Hepatocyte (in vitro differentiated cells): ENCODE measurements around the gene STIM1.

Source experiments
- CTCF ChIP-seq: fragments of 200-600 bp; sonication (generic); IDR thresholded peaks from 2 replicates; pipeline ENCODE4 v1.5.1; 2016; ENCODE audit warnings: antibody characterized with exemption, mild to moderate bottlenecking; ENCODE audit not compliant: poor library complexity
- EZH2 ChIP-seq: fragments of 200-600 bp; sonication (generic); IDR thresholded peaks from 2 replicates; pipeline ENCODE4 v1.6.1; 2016; ENCODE audit warnings: antibody characterized with exemption, mild to moderate bottlenecking, borderline replicate concordance
- EZH2phosphoT487 ChIP-seq: fragments of 200-600 bp; sonication (generic); IDR thresholded peaks from one replicate; pipeline ENCODE4 v1.6.1; 2018; ENCODE audit warnings: antibody characterized with exemption, mild to moderate bottlenecking, low read depth, moderate library complexity; ENCODE audit not compliant: unreplicated experiment, severe bottlenecking

GRCh38 chr11:3877364-3878257 is 22.1 kb downstream of the STIM1 start:
- TF ChIP-seq EZH2phosphoT487 (no peak), CTCF (no peak), EZH2 (no peak)
